ENCODE data around the gene TIAM1.

TIAM1 gene

GRCh38 chr21:31286621-31287020 lies 57.4 kb downstream of the TIAM1 start:
- H3K27ac Mint-ChIP-seq: no peak overlapping the region
- H3K4me3 Mint-ChIP-seq: no peak overlapping the region
- peaks cover 6% of the 10 kb centered on the region for H3K9me3 Mint-ChIP-seq
- H3K27me3 Mint-ChIP-seq: no peaks in the 10 kb centered on the region
- peaks cover 23% of the 10 kb centered on the region for H3K4me1 Mint-ChIP-seq
- peaks cover 8% of the 10 kb centered on the region for H3K36me3 Mint-ChIP-seq

- Mint-ChIP-seq H3K9me3 (peaks cover 6% of the 10 kb centered on the region), H3K4me3 (no peak overlapping the region), H3K4me1 (peaks cover 31% of the 10 kb centered on the region)
Measured at GRCh38 chr21:31284797-31285397, 59.2 kb downstream of the TIAM1 start.

GRCh38 chr21:31283025-31283424 lies 61.0 kb downstream of the TIAM1 start:
- Mint-ChIP-seq H3K36me3 (peaks cover 5% of the 10 kb centered on the region), H3K27ac (no peak overlapping the region), H3K9me3 (peaks cover 6% of the 10 kb centered on the region), H3K4me3 (no peak overlapping the region), H3K4me1 (peaks cover 34% of the 10 kb centered on the region), H3K27me3 (no peaks in the 10 kb centered on the region)

More at GRCh38 chr21:31284797-31285397, 59.2 kb downstream of the TIAM1 start:
- H3K27ac Mint-ChIP-seq: no peak overlapping the region
- H3K27me3 Mint-ChIP-seq: no peaks in the 10 kb centered on the region
- H3K36me3 Mint-ChIP-seq: peaks cover 8% of the 10 kb centered on the region

- Mint-ChIP-seq H3K4me3 (no peak overlapping the region), H3K9me3 (peaks cover 1% of the 10 kb centered on the region), H3K27ac (peak overlapping the region; percentile 25), H3K27me3 (no peaks in the 10 kb centered on the region), H3K36me3 (peaks cover under 1% of the 10 kb centered on the region), H3K4me1 (peaks cover 34% of the 10 kb centered on the region)
Measured at GRCh38 chr21:31282095-31282709, 61.9 kb downstream of the TIAM1 start.

DNA sequence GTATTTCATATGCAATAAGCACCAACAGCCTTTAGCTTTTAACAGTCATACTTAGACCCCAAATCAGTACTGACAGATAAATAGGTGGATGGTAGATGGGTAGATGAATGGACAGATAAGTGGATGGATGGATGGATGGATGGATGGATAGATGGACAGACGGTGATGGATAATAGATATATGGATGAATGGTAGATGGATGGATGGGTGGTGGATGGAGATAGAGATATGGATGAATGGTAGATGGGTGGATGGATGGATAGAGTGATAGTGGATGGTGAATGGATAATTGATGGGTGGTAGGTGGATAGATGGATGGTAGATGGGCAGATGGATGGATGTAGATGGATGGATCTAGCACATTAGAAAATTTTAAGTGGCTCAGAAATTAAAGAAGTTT lies 62.5 kb downstream of the TIAM1 start:
- Mint-ChIP-seq H3K27me3 (no peaks in the 10 kb centered on the region), H3K27ac (no peak overlapping the region), H3K4me3 (no peak overlapping the region), H3K4me1 (peaks cover 34% of the 10 kb centered on the region), H3K36me3 (no peaks in the 10 kb centered on the region), H3K9me3 (no peaks in the 10 kb centered on the region)

DNA sequence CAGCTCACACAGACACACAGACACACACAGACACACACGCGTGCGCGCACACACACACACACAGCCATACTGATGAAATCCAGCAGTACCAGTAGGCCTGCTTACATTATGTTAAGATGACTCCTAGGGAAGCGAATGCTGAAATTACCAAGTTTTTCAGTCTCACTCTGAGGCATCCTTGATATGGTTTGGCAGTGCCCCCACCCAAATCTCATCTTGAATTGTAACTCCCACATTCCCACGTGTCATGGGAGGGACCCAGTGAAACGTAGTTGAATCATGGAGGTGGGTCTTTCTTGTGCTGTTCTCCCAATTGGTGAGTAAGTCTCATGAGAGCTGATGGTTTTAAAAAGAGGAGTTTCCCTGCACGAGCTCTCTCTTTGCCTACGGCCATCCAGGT lies 64.1 kb downstream of the TIAM1 start:
- Mint-ChIP-seq H3K4me3 (no peak overlapping the region), H3K9me3 (no peaks in the 10 kb centered on the region), H3K27me3 (no peaks in the 10 kb centered on the region), H3K36me3 (no peaks in the 10 kb centered on the region), H3K27ac (no peak overlapping the region), H3K4me1 (peaks cover 34% of the 10 kb centered on the region)

- Mint-ChIP-seq H3K27me3 (no peaks in the 10 kb centered on the region), H3K9me3 (no peaks in the 10 kb centered on the region), H3K36me3 (no peaks in the 10 kb centered on the region), H3K27ac (no peak overlapping the region), H3K4me3 (no peak overlapping the region), H3K4me1 (peaks cover 33% of the 10 kb centered on the region)
Measured at GRCh38 chr21:31279214-31279613, 64.8 kb downstream of the TIAM1 start.

GRCh38 chr21:31278511-31279130 lies 65.4 kb downstream of the TIAM1 start:
- peaks cover 27% of the 10 kb centered on the region for H3K4me1 Mint-ChIP-seq
- no peak overlapping the region for H3K4me3 Mint-ChIP-seq
- H3K27ac Mint-ChIP-seq: no peak overlapping the region
- no peaks in the 10 kb centered on the region for H3K27me3 Mint-ChIP-seq
- H3K9me3 Mint-ChIP-seq: no peaks in the 10 kb centered on the region
- peaks cover 2% of the 10 kb centered on the region for H3K36me3 Mint-ChIP-seq

- Mint-ChIP-seq H3K9me3 (peaks cover 4% of the 10 kb centered on the region), H3K4me1 (peaks cover 23% of the 10 kb centered on the region), H3K4me3 (no peak overlapping the region), H3K36me3 (peaks cover 8% of the 10 kb centered on the region), H3K27ac (no peak overlapping the region), H3K27me3 (no peaks in the 10 kb centered on the region)
Measured at GRCh38 chr21:31276663-31277062, 67.4 kb downstream of the TIAM1 start.

DNA sequence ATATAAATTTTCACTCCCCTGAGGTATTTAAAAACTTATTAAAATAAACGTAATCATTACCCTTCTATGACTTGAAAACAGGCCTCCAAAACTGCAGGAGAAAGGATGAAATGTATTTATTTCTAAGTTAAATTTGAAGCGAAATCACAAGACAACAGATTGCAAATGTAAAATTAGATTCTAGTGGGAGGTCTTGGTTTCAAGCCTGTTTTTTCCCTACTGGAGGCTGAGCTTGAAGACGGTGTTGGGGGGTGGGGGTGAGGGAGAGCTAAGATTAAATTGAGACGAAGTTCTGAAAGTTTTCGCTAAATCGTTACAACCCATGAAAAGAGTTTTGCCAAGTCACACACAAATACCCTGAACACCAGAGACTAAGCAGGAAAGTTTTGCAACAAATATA lies 68.2 kb downstream of the TIAM1 start:
- Mint-ChIP-seq H3K4me3 (no peak overlapping the region), H3K4me1 (peaks cover 24% of the 10 kb centered on the region), H3K27ac (no peak overlapping the region), H3K9me3 (peaks cover 4% of the 10 kb centered on the region), H3K27me3 (no peaks in the 10 kb centered on the region), H3K36me3 (peaks cover 8% of the 10 kb centered on the region)

DNA sequence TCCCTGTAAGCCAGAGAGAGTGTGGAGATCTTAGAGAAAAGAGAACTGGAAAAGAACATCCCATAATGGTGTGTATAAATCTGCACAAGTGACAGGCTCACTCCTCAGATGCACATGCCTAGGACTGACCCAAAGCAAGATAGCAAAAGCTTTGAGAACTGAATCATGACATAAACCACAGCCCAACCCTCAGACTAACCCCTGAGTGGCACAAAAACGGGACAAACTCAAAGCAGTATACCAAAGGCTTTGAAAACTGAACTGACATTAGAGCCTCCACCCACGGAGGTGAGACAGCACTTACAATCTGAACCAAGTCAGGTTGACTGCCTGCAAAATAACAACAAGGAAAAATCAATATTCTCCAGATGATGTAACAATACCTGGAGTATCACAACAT lies 70.8 kb downstream of the TIAM1 start:
- H3K27ac Mint-ChIP-seq: no peak overlapping the region
- no peaks in the 10 kb centered on the region for H3K27me3 Mint-ChIP-seq
- H3K36me3 Mint-ChIP-seq: peaks cover 11% of the 10 kb centered on the region
- peaks cover 4% of the 10 kb centered on the region for H3K9me3 Mint-ChIP-seq
- no peak overlapping the region for H3K4me3 Mint-ChIP-seq
- peaks cover 22% of the 10 kb centered on the region for H3K4me1 Mint-ChIP-seq

DNA sequence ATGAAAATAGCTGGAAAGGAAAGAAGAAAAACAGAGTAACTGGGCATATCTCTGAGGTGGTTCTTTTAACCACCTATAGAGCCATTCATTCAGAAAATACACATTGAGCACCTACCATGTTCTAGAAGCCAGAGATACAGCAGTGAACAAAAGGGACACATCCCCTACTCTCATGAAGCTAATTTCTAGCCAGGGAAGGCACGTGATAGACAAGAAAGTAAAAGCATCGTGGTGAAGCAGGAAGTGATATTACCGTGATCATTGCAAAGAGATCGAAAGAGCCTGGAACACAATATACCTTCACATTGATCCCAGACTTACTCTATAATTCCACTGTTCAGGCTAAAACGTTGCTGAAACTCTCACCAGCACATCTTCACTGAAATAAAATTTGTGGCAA lies 76.0 kb downstream of the TIAM1 start:
- Mint-ChIP-seq H3K27me3 (no peaks in the 10 kb centered on the region), H3K9me3 (no peaks in the 10 kb centered on the region), H3K36me3 (peaks cover 5% of the 10 kb centered on the region), H3K4me3 (peak overlapping the region; percentile 71), H3K4me1 (peaks cover 42% of the 10 kb centered on the region), H3K27ac (peak overlapping the region; percentile 48)

- peaks cover 37% of the 10 kb centered on the region for H3K4me1 Mint-ChIP-seq
- peak overlapping the region; percentile 71 for H3K4me3 Mint-ChIP-seq
- H3K36me3 Mint-ChIP-seq: peaks cover 4% of the 10 kb centered on the region
- H3K27ac Mint-ChIP-seq: no peak overlapping the region
- no peaks in the 10 kb centered on the region for H3K27me3 Mint-ChIP-seq
- no peaks in the 10 kb centered on the region for H3K9me3 Mint-ChIP-seq
Measured at GRCh38 chr21:31267644-31268043, 76.4 kb downstream of the TIAM1 start.

DNA sequence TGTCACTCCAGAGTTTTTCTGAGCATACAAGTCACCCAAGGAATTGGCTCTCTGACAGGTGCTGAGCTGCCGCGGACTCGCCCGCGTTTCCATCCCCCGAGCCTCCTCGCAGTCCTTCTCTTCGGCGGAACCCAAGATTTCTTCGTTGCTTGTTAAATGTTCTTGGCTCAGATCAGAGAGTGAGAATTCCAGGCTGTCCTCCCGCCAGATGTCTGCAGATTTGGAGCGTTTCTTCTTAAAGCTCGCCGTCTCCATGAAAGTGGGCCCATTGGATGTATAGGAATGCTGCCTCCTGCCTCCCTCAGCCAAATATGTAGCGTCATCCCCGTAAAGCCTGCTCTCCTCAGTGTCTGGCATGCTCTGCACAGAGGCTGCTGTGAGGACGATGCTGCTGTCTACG lies 77.8 kb downstream of the TIAM1 start:
- H3K36me3 Mint-ChIP-seq: peaks cover 4% of the 10 kb centered on the region
- H3K4me1 Mint-ChIP-seq: peaks cover 31% of the 10 kb centered on the region

GRCh38 chr21:31265366-31266013 lies 78.6 kb downstream of the TIAM1 start:
- H3K27ac Mint-ChIP-seq: no peak overlapping the region
- H3K4me3 Mint-ChIP-seq: peak overlapping the region; percentile 62
- peaks cover 31% of the 10 kb centered on the region for H3K4me1 Mint-ChIP-seq
- H3K9me3 Mint-ChIP-seq: no peaks in the 10 kb centered on the region
- peaks cover 4% of the 10 kb centered on the region for H3K36me3 Mint-ChIP-seq
- H3K27me3 Mint-ChIP-seq: no peaks in the 10 kb centered on the region

More for the DNA sequence above, 77.8 kb downstream of the TIAM1 start:
- Mint-ChIP-seq H3K4me3 (no peak overlapping the region), H3K27ac (no peak overlapping the region), H3K27me3 (no peaks in the 10 kb centered on the region), H3K9me3 (no peaks in the 10 kb centered on the region)

- Mint-ChIP-seq H3K9me3 (no peaks in the 10 kb centered on the region), H3K4me1 (peaks cover 28% of the 10 kb centered on the region), H3K4me3 (no peak overlapping the region), H3K36me3 (peaks cover 1% of the 10 kb centered on the region), H3K27ac (no peak overlapping the region), H3K27me3 (no peaks in the 10 kb centered on the region)
Measured at GRCh38 chr21:31264574-31264973, 79.5 kb downstream of the TIAM1 start.

All from activated naive CD4-positive, alpha-beta T cell treated with anti-CD3 and anti-CD28 coated beads, Interleukin-2, amount 50 U/mL, for 24 hours (primary cell).